GM12878 (cell line): Measurements from ENCODE around the gene GMCL2. TPM values are rescaled to one million over a fixed set of nuclear protein-coding genes. Genes with fewer than 3 reads are reported as not detected.

Experiments used
- CBFB ChIP-seq: IDR thresholded peaks from 2 replicates; pipeline ENCODE4 v1.6.1; 2016; ENCODE audit warnings: antibody characterized with exemption, low read depth
- CBX3 ChIP-seq: fragments of 200-600 bp; sonication (generic); IDR thresholded peaks from 2 replicates; pipeline ENCODE4 v1.6.1; 2016; ENCODE audit warnings: low read depth, borderline replicate concordance
- CBX5 ChIP-seq: sonication (generic); IDR thresholded peaks from 2 replicates; pipeline ENCODE4 v1.6.1; 2016; ENCODE audit warnings: low read depth, moderate library complexity, mild to moderate bottlenecking, inconsistent platforms
- CEBPB ChIP-seq, 2 experiments: fragments of 150-350 bp in 1 of 2; IDR thresholded peaks; 2 replicates each; pipeline ENCODE4 v1.6.1; 2012 to 2014; ENCODE audit warnings: low read depth in 2 of 2, low read length in 2 of 2, borderline replicate concordance in 1 of 2, inconsistent platforms in 1 of 2
- CHD2 ChIP-seq: IDR thresholded peaks from 2 replicates; pipeline ENCODE4 v1.6.1; 2011; ENCODE audit warnings: low read depth, low read length, improper control_type of control experiment, borderline replicate concordance
- DPF2 ChIP-seq: fragments of 450-650 bp; IDR thresholded peaks from 2 replicates; pipeline ENCODE4 v1.6.1; 2017; ENCODE audit warnings: mild to moderate bottlenecking
- ELK1 ChIP-seq: IDR thresholded peaks from 2 replicates; pipeline ENCODE4 v1.6.1; 2012; ENCODE audit warnings: low read depth, low read length, improper control_type of control experiment
- HDAC2 ChIP-seq: fragments of 200-600 bp; sonication (generic); IDR thresholded peaks from 2 replicates; pipeline ENCODE4 v1.6.1; 2017
- HDAC6 ChIP-seq: fragments of 200-600 bp; sonication (generic); IDR thresholded peaks from one replicate; pipeline ENCODE4 v1.8.0; 2017; ENCODE audit warnings: antibody characterized with exemption; ENCODE audit not compliant: unreplicated experiment
- IKZF1 ChIP-seq: fragments of 450-650 bp; conservative IDR thresholded peaks from 2 replicates; pipeline ENCODE4 v1.6.1; 2017; ENCODE audit warnings: antibody characterized with exemption, mild to moderate bottlenecking
- KAT2A ChIP-seq: conservative IDR thresholded peaks from 2 replicates; pipeline ENCODE4 v1.6.1; 2011; ENCODE audit warnings: low read depth, low read length; ENCODE audit not compliant: control insufficient read depth
- KLF5 ChIP-seq: fragments of 450-650 bp; IDR thresholded peaks from 2 replicates; pipeline ENCODE4 v1.6.1; 2014; ENCODE audit warnings: mild to moderate bottlenecking; ENCODE audit not compliant: partially characterized antibody
- MAX ChIP-seq: IDR thresholded peaks from 2 replicates; pipeline ENCODE4 v1.6.1; 2012; ENCODE audit warnings: low read depth, low read length, improper control_type of control experiment
- MEF2A ChIP-seq: IDR thresholded peaks from 2 replicates; pipeline ENCODE4 v1.6.1; 2011; ENCODE audit warnings: low read depth, mild to moderate bottlenecking, low read length, moderate library complexity; ENCODE audit not compliant: insufficient read depth
- MTA3 ChIP-seq: IDR thresholded peaks from 2 replicates; pipeline ENCODE4 v1.6.1; 2012; ENCODE audit warnings: low read length, inconsistent platforms, borderline replicate concordance
- MXI1 ChIP-seq: fragments of 150-350 bp; IDR thresholded peaks from 2 replicates; pipeline ENCODE4 v1.6.1; 2011; ENCODE audit warnings: low read depth, mild to moderate bottlenecking, inconsistent platforms, low read length, improper control_type of control experiment
- NFYB ChIP-seq: IDR thresholded peaks from 2 replicates; pipeline ENCODE4 v1.6.1; 2011; ENCODE audit warnings: low read depth, mild to moderate bottlenecking, low read length, improper control_type of control experiment, moderate library complexity; ENCODE audit not compliant: insufficient read depth
- POLR2A ChIP-seq: IDR thresholded peaks from 2 replicates; pipeline ENCODE4 v1.6.1; 2011; ENCODE audit warnings: low read depth, mild to moderate bottlenecking, low read length
- POLR2AphosphoS2 ChIP-seq: IDR thresholded peaks from 2 replicates; pipeline ENCODE4 v1.6.1; 2011; ENCODE audit warnings: low read depth, mild to moderate bottlenecking, low read length, improper control_type of control experiment, moderate library complexity
- RELA ChIP-seq: fragments of 450-650 bp; IDR thresholded peaks from 2 replicates; pipeline ENCODE4 v1.8.0; 2014; ENCODE audit warnings: borderline replicate concordance; ENCODE audit not compliant: partially characterized antibody
- SKIL ChIP-seq: fragments of 450-650 bp; IDR thresholded peaks from 2 replicates; pipeline ENCODE4 v1.6.1; 2017; ENCODE audit warnings: mild to moderate bottlenecking, low read depth, inconsistent platforms; ENCODE audit not compliant: poor library complexity, severe bottlenecking
- SMAD1 ChIP-seq: fragments of 450-650 bp; IDR thresholded peaks from 2 replicates; pipeline ENCODE4 v1.6.1; 2018; ENCODE audit warnings: mild to moderate bottlenecking, low read depth; ENCODE audit not compliant: partially characterized antibody
- SPI1 ChIP-seq: IDR thresholded peaks from 2 replicates; pipeline ENCODE4 v1.6.1; 2011; ENCODE audit warnings: low read depth, mild to moderate bottlenecking, low read length, moderate library complexity, borderline replicate concordance; ENCODE audit not compliant: insufficient read depth
- SREBF1 ChIP-seq: IDR thresholded peaks from 2 replicates; pipeline ENCODE4 v1.6.1; 2012; ENCODE audit warnings: mild to moderate bottlenecking, low read length
- TARDBP ChIP-seq: IDR thresholded peaks from 2 replicates; pipeline ENCODE4 v1.6.1; 2016; ENCODE audit warnings: borderline replicate concordance
- TCF7 ChIP-seq: IDR thresholded peaks from 2 replicates; pipeline ENCODE4 v1.6.1; 2014; ENCODE audit warnings: antibody characterized with exemption, borderline replicate concordance
- ZNF274 ChIP-seq: IDR thresholded peaks from one replicate; pipeline ENCODE4 v1.8.0; 2011; ENCODE audit not compliant: insufficient read length, insufficient read depth
- polyA plus RNA-seq, 11 experiments: library from polyadenylated mRNA; depleted of rRNA in 4 of 11; unstranded in 6 of 11; stranded (reverse) in 5 of 11; fragments of >200 nt; fragmentation: Nextera tagmentation in 4 of 11; fragmentation: Illumina TruSeq in 1 of 11; extraction: Ambion mirVana in 4 of 11; extraction: Trizol in 1 of 11; gene quantifications; 1 replicate in 1 of 11; 2 replicates in 10 of 11; pipeline versions ENCODE4 v1.2.1 to v1.2.3, GENCODE V29; 2011 to 2016; ENCODE audit warnings: inconsistent platforms in 2 of 11, missing spikeins in 2 of 11, low read depth in 1 of 11
- total RNA-seq, 4 experiments: library from RNA; depleted of rRNA in 3 of 4; stranded (reverse); fragments of >200 nt in 3 of 4; fragmentation: Illumina TruSeq in 1 of 4; extraction: Trizol in 1 of 4; gene quantifications; 2 replicates each; pipeline versions ENCODE4 v1.2.1 to v1.2.3, GENCODE V29; 2013 to 2021
- TF ChIP-seq, protein P1 (sequence below): IDR thresholded peaks from 2 replicates; pipeline ENCODE4 v1.6.1; 2011; ENCODE audit warnings: low read depth, low read length, improper control_type of control experiment, borderline replicate concordance

Gene GMCL2
- total and polyA plus RNA-seq, 10 of the 15 experiments (the other 5 are each of a cell fraction or from before 2014, with no cell fraction given), result 0.07 TPM; not detected in 9

GRCh38 chr5:178204935-178205748 lies 18.0 kb upstream of the GMCL2 start (continued):
- TF ChIP-seq MXI1, result no peak
- TF ChIP-seq SPI1, result no peak
- TF ChIP-seq CBX5, result no peak
- no peak for TF ChIP-seq ELK1
- TF ChIP-seq HDAC6, result no peak
- TF ChIP-seq CEBPB (IDR thresholded peaks at IDR 0.05; ENCODE audit: borderline replicate concordance in 1 of 2, low read depth in 2 of 2, low read length in 2 of 2), result no peak
- peak; percentile 38 for TF ChIP-seq DPF2
- TF ChIP-seq ZNF274, result no peak
- no peak for TF ChIP-seq CBFB
- peak; percentile 24; the same call in 1 of the 2 replicates for TF ChIP-seq POLR2AphosphoS2
- no peak; the same call in 1 of the 2 replicates for TF ChIP-seq CHD2
- no peak for TF ChIP-seq MEF2A
- no peak for TF ChIP-seq MAX
- TF ChIP-seq, protein P1, sequence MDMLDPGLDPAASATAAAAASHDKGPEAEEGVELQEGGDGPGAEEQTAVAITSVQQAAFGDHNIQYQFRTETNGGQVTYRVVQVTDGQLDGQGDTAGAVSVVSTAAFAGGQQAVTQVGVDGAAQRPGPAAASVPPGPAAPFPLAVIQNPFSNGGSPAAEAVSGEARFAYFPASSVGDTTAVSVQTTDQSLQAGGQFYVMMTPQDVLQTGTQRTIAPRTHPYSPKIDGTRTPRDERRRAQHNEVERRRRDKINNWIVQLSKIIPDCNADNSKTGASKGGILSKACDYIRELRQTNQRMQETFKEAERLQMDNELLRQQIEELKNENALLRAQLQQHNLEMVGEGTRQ, result no peak
- TF ChIP-seq MTA3, result no peak
- no peak for TF ChIP-seq TCF7
- peak; percentile 47; the same call in 1 of the 2 replicates for TF ChIP-seq IKZF1
- TF ChIP-seq NFYB, result no peak
- TF ChIP-seq KLF5, result no peak
- TF ChIP-seq SREBF1, result no peak
- TF ChIP-seq RELA, result peak; percentile 32
- TF ChIP-seq POLR2A, result peak; percentile 9
- no peak for TF ChIP-seq SMAD1
- no peak for TF ChIP-seq CBX3
- TF ChIP-seq HDAC2, result no peak
- no peak for TF ChIP-seq KAT2A
- TF ChIP-seq SKIL, result no peak
- TF ChIP-seq TARDBP, result 0 out of 2 replicates have a peak, but pooled peaks have one; percentile 13
